Left ventricle myocardium inferior (tissue), 1 donor: ENCODE measurements around the gene LHX2. TPM values are rescaled to one million over a fixed set of nuclear protein-coding genes. Genes with fewer than 3 reads are reported as not detected.

Experiments used
- DNase-seq: peaks from one replicate; pipeline ENCODE4 v3.0.0-alpha.2; 2020
- H3K27ac ChIP-seq: fragments of 200-600 bp; replicated peaks from 2 replicates; pipeline ENCODE4 v1.8.0; 2021
- H3K27me3 ChIP-seq: fragments of 200-600 bp; 2 replicates; pipeline ENCODE4 v1.8.0; 2021; ENCODE audit warnings: low read depth
- H3K36me3 ChIP-seq: fragments of 200-600 bp; 2 replicates; pipeline ENCODE4 v1.8.0; 2021
- H3K4me1 ChIP-seq: fragments of 200-600 bp; 2 replicates; pipeline ENCODE4 v1.8.0; 2021
- H3K4me3 ChIP-seq: fragments of 200-600 bp; 2 replicates; pipeline ENCODE4 v1.8.0; 2021; ENCODE audit warnings: mild to moderate bottlenecking, moderate library complexity
- H3K9me3 ChIP-seq: fragments of 200-600 bp; replicated peaks from 2 replicates; pipeline ENCODE4 v1.8.0; 2021
- CTCF ChIP-seq: fragments of 200-600 bp; IDR thresholded peaks from 2 replicates; pipeline ENCODE4 v1.8.0; 2021; ENCODE audit warnings: antibody characterized with exemption, mild to moderate bottlenecking, borderline replicate concordance
- intact Hi-C: fragments of 100-400 bp; cut with micrococcal nuclease; formaldehyde crosslinking; loops from one replicate; pipeline ENCODE4 v1.11.0; 2022
- total RNA-seq: library from RNA; stranded (reverse); fragmentation: NEBNext Ultra II Directional; extraction: Animal tissue kit (Norgen Biotek cat#: 25700); gene quantifications from one replicate; pipeline ENCODE4 v1.2.1, GENCODE V29; 2021
- donor health status: DM: no; HTN: yes; CAD: no; lungs with severe emphysema.

LHX2 gene
- total RNA-seq, 1 donor from 2014 or later = not detected

- Histone ChIP-seq H3K27ac (no peak overlapping the region), H3K36me3 (no peaks in the 10 kb centered on the region), H3K4me1 (peaks cover 19% of the 10 kb centered on the region), H3K9me3 (no peaks in the 10 kb centered on the region), H3K27me3 (peaks cover 100% of the 10 kb centered on the region), H3K4me3 (no peak overlapping the region)
- no peak for DNase-seq
- intact Hi-C loops = no loop called here
- TF ChIP-seq CTCF = no peak
Observed at GRCh38 chr9:124005029-124005771, 6.4 kb upstream of the LHX2 start.

- Histone ChIP-seq H3K9me3 (no peaks in the 10 kb centered on the region), H3K4me1 (peaks cover 34% of the 10 kb centered on the region), H3K27ac (no peak overlapping the region), H3K27me3 (peaks cover 100% of the 10 kb centered on the region), H3K4me3 (no peak overlapping the region), H3K36me3 (no peaks in the 10 kb centered on the region)
- TF ChIP-seq CTCF = no peak
- intact Hi-C loops = no loop called here
- no peak for DNase-seq
Observed at GRCh38 chr9:124006448-124007361, 4.9 kb upstream of the LHX2 start.

GRCh38 chr9:124007565-124008302 is 3.8 kb upstream of the LHX2 start:
- H3K27ac ChIP-seq = no peak overlapping the region
- peaks cover 100% of the 10 kb centered on the region for H3K27me3 ChIP-seq
- H3K4me1 ChIP-seq = peaks cover 44% of the 10 kb centered on the region
- intact Hi-C loops = no loop called here
- H3K36me3 ChIP-seq = no peaks in the 10 kb centered on the region
- DNase-seq = no peak
- no peak for TF ChIP-seq CTCF
- H3K9me3 ChIP-seq = no peaks in the 10 kb centered on the region
- H3K4me3 ChIP-seq = peak overlapping the region; percentile 42

GRCh38 chr9:124008303-124008693 is 3.3 kb upstream of the LHX2 start:
- no peak for DNase-seq
- H3K27ac ChIP-seq = no peak overlapping the region
- H3K4me1 ChIP-seq = peaks cover 48% of the 10 kb centered on the region
- H3K36me3 ChIP-seq = no peaks in the 10 kb centered on the region
- intact Hi-C loops = no loop called here
- no peaks in the 10 kb centered on the region for H3K9me3 ChIP-seq
- H3K4me3 ChIP-seq = peak overlapping the region; percentile 42
- H3K27me3 ChIP-seq = peaks cover 100% of the 10 kb centered on the region
- no peak for TF ChIP-seq CTCF
